ENCODE measurements around the gene MTRR. TPM values are rescaled to one million over a fixed set of nuclear protein-coding genes. Genes with fewer than 3 reads are reported as not detected.

MTRR gene
- total RNA-seq, 4 donors from 2014 or later, result 39.8 to 138 (median 49.3) TPM

DNA sequence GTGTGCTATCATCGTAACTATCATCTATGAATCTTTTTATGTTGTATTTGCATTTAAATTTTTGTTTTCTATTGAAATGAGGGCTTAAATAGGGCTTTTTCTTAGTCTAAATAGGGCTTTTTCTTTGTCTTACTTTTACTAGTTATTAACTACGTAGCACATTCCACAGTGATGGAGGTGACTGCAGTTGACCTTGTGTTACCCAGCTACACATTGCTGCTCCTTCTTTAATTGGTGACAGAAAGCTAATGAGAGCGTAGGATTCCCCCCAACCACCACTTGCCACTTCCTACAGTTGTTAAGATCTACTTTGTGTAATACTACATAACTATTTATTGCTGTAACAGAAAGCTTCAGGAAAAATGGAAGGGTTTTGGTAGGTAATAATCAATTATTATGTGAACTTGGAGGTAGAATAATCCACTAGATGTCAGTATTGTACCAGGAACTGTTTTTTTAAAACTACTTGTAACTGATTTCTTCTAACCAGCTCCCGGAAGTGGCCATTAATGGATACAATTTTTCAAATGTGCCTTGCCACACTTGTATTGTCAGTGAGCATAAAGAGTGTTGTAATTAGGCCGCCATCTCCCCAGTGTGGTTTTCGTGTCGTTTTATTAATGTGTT lies 18.0 kb downstream of the MTRR start:
- Histone ChIP-seq H3K9me3 (no peaks in the 10 kb centered on the region), H3K4me1 (peaks cover 13 to 26% of the 10 kb centered on the region in 2 donors), H3K4me3 (replicated peaks in 1 of 3) (no peak overlapping the region), H3K36me3 (peaks cover 17 to 22% of the 10 kb centered on the region in 2 donors), H3K27ac (no peak overlapping the region), H3K27me3 (no peaks in the 10 kb centered on the region)
- no peak for TF ChIP-seq POLR2A (IDR thresholded peaks at IDR 0.05)
- TF ChIP-seq CTCF (IDR thresholded peaks at IDR 0.05), result peak in 5 of 6 experiments; percentile 23 to 67 (median 64)
- WGBS, 2 donors, result 55 to 57% methylated on average over 7 of the region's 7 CpGs
- intact Hi-C loops (cut with DNase I), result no loop called here
- no peak for DNase-seq

GRCh38 chr5:7888901-7889300 lies 20.0 kb downstream of the MTRR start:
- 94 to 95% methylated on average over 9 of the region's 9 CpGs for WGBS, 2 donors
- intact Hi-C loops (cut with DNase I), result no loop called here
- DNase-seq, result no peak
- Histone ChIP-seq H3K4me3 (replicated peaks in 1 of 3) (no peak overlapping the region), H3K4me1 (peaks cover 9 to 13% of the 10 kb centered on the region in 2 donors), H3K27me3 (no peaks in the 10 kb centered on the region), H3K9me3 (no peaks in the 10 kb centered on the region), H3K27ac (no peak overlapping the region), H3K36me3 (peaks cover 26 to 31% of the 10 kb centered on the region in 2 donors)
- TF ChIP-seq POLR2A (IDR thresholded peaks at IDR 0.05), result no peak
- no peak for TF ChIP-seq CTCF (IDR thresholded peaks at IDR 0.05)

DNA sequence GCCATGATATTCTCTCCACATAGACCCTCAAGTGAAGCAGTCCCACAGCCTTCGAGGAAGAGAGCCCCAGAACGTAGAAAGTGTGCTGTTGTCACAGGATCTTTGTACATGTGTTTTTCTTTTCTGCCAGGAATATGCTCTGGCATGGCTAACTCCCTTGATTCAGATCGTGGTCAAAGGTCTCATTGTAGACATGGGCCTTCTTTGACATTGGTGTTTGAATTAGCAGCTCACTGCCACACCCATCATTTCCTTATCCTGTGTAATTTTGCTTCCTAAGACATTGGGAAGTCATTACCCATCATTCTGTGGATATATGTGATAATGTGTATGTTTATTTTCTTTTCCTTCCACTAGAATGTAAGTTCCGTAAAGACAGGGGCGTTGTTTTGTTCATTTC lies 25.5 kb downstream of the MTRR start:
- Histone ChIP-seq H3K4me3 (replicated peaks in 1 of 3) (no peak overlapping the region), H3K27ac (no peak overlapping the region), H3K27me3 (no peaks in the 10 kb centered on the region), H3K36me3 (peaks cover 44 to 62% of the 10 kb centered on the region in 2 donors), H3K9me3 (no peaks in the 10 kb centered on the region), H3K4me1 (no peaks in the 10 kb centered on the region)
- no peak for DNase-seq
- TF ChIP-seq POLR2A (IDR thresholded peaks at IDR 0.05), result no peak
- TF ChIP-seq CTCF (IDR thresholded peaks at IDR 0.05), result no peak
- 73 to 87% methylated on average over 5 of the region's 5 CpGs for WGBS, 2 donors
- intact Hi-C loops (cut with DNase I), result no loop called here

- intact Hi-C loops (cut with DNase I), result no loop called here
- 88 to 92% methylated on average over 2 of the region's 2 CpGs for WGBS, 2 donors
- no peaks in the 10 kb centered on the region for H3K4me1 ChIP-seq
- H3K9me3 ChIP-seq, result no peaks in the 10 kb centered on the region
- H3K27ac ChIP-seq, result no peak overlapping the region
- no peaks in the 10 kb centered on the region for H3K27me3 ChIP-seq
- DNase-seq, result no peak
- TF ChIP-seq CTCF (IDR thresholded peaks at IDR 0.05) (no peak), POLR2A (IDR thresholded peaks at IDR 0.05) (no peak)
- peaks cover 44 to 62% of the 10 kb centered on the region in 2 donors for H3K36me3 ChIP-seq
- no peak overlapping the region for H3K4me3 ChIP-seq (replicated peaks in 1 of 3)
Measured at GRCh38 chr5:7894860-7895259, 25.9 kb downstream of the MTRR start.

GRCh38 chr5:7897014-7897600 lies 28.2 kb downstream of the MTRR start:
- TF ChIP-seq CTCF (IDR thresholded peaks at IDR 0.05), result no peak
- TF ChIP-seq POLR2A (IDR thresholded peaks at IDR 0.05), result no peak
- H3K9me3 ChIP-seq, result no peaks in the 10 kb centered on the region
- no peaks in the 10 kb centered on the region for H3K4me1 ChIP-seq
- WGBS, 2 donors, result 74 to 82% methylated on average over 5 of the region's 5 CpGs
- peaks cover 47 to 70% of the 10 kb centered on the region in 2 donors for H3K36me3 ChIP-seq
- intact Hi-C loops (cut with DNase I), result no loop called here
- no peaks in the 10 kb centered on the region for H3K27me3 ChIP-seq
- no peak for DNase-seq
- no peak overlapping the region for H3K4me3 ChIP-seq (replicated peaks in 1 of 3)
- H3K27ac ChIP-seq, result no peak overlapping the region

Data from thyroid gland (tissue), 4 donors.